Loucy (cell line): ENCODE measurements around the gene ACIN1.

Experiments used
- H2AFZ ChIP-seq: fragments of 200-600 bp; sonication (generic); 2 replicates; pipeline ENCODE4 v1.6.0; 2016; ENCODE audit warnings: antibody characterized with exemption, mild to moderate bottlenecking, low read length, moderate library complexity
- H3F3A ChIP-seq: fragments of 200-600 bp; 2 replicates; pipeline ENCODE4 v1.6.0; 2016; ENCODE audit warnings: antibody characterized with exemption, low read depth, mild to moderate bottlenecking
- H3K27me3 ChIP-seq: fragments of 200-600 bp; sonication (generic); 2 replicates; pipeline ENCODE4 v1.6.1; 2014; ENCODE audit warnings: low read length, mild to moderate bottlenecking; ENCODE audit not compliant: insufficient read depth, poor library complexity, severe bottlenecking
- H3K36me3 ChIP-seq: fragments of 200-600 bp; sonication (generic); 2 replicates; pipeline ENCODE4 v1.6.1; 2016; ENCODE audit warnings: low read length; ENCODE audit not compliant: insufficient read depth
- H3K4me1 ChIP-seq: fragments of 200-600 bp; sonication (generic); 2 replicates; pipeline ENCODE4 v1.5.1; 2014; ENCODE audit warnings: low read length, mild to moderate bottlenecking; ENCODE audit not compliant: insufficient read depth, poor library complexity, severe bottlenecking
- H3K4me2 ChIP-seq: fragments of 200-600 bp; sonication (generic); 2 replicates; pipeline ENCODE4 v1.6.0; 2014; ENCODE audit warnings: antibody characterized with exemption, low read length, low read depth, mild to moderate bottlenecking; ENCODE audit not compliant: poor library complexity, severe bottlenecking
- H3K4me3 ChIP-seq: fragments of 200-600 bp; sonication (generic); 2 replicates; pipeline ENCODE4 v1.5.1; 2014; ENCODE audit warnings: low read length, mild to moderate bottlenecking, mixed read lengths; ENCODE audit not compliant: poor library complexity, severe bottlenecking
- H3K79me2 ChIP-seq: fragments of 200-600 bp; sonication (generic); 2 replicates; pipeline ENCODE4 v1.6.1; 2014; ENCODE audit warnings: low read length; ENCODE audit not compliant: insufficient read depth
- H3K9ac ChIP-seq: fragments of 200-600 bp; sonication (generic); 2 replicates; pipeline ENCODE4 v1.6.0; 2014; ENCODE audit warnings: mild to moderate bottlenecking, low read depth, low read length, moderate library complexity; ENCODE audit not compliant: poor library complexity, severe bottlenecking
- H3K9me2 ChIP-seq: fragments of 200-600 bp; sonication (generic); replicated peaks from 2 replicates; pipeline ENCODE4 v1.6.1; 2016; ENCODE audit warnings: low read depth, low read length, mixed read lengths
- H3K9me3 ChIP-seq: fragments of 200-600 bp; sonication (generic); 2 replicates; pipeline ENCODE4 v1.6.1; 2014; ENCODE audit warnings: mild to moderate bottlenecking, antibody characterized with exemption, low read length, low read depth; ENCODE audit not compliant: insufficient read depth
- H4K20me1 ChIP-seq: fragments of 200-600 bp; sonication (generic); 2 replicates; pipeline ENCODE4 v1.6.0; 2014; ENCODE audit warnings: antibody characterized with exemption, low read length, mild to moderate bottlenecking; ENCODE audit not compliant: insufficient read depth, poor library complexity, severe bottlenecking
- CTCF ChIP-seq: fragments of 200-600 bp; sonication (generic); conservative IDR thresholded peaks from 2 replicates; pipeline ENCODE4 v1.5.1; 2014; ENCODE audit warnings: mild to moderate bottlenecking, antibody characterized with exemption, low read length
- EZH2phosphoT487 ChIP-seq: fragments of 200-600 bp; IDR thresholded peaks from 2 replicates; pipeline ENCODE4 v1.6.1; 2018; ENCODE audit warnings: antibody characterized with exemption, mild to moderate bottlenecking, moderate library complexity, borderline replicate concordance

Gene ACIN1

GRCh38 chr14:23132970-23133369 is 38.0 kb upstream of the ACIN1 start:
- H3K9me2 ChIP-seq = no peaks in the 10 kb centered on the region
- H3K9ac ChIP-seq = no peak overlapping the region
- H3K27me3 ChIP-seq = no peaks in the 10 kb centered on the region
- no peak overlapping the region for H3K4me2 ChIP-seq
- H3K4me3 ChIP-seq = no peak overlapping the region
- H3K9me3 ChIP-seq = no peaks in the 10 kb centered on the region
- no peaks in the 10 kb centered on the region for H3K79me2 ChIP-seq
- no peaks in the 10 kb centered on the region for H3K36me3 ChIP-seq
- H3F3A ChIP-seq = no peaks in the 10 kb centered on the region
- no peaks in the 10 kb centered on the region for H4K20me1 ChIP-seq
- no peak overlapping the region for H2AFZ ChIP-seq
- H3K4me1 ChIP-seq = no peaks in the 10 kb centered on the region
- no peak for TF ChIP-seq CTCF
- no peak for TF ChIP-seq EZH2phosphoT487

- no peak for TF ChIP-seq CTCF
- no peak for TF ChIP-seq EZH2phosphoT487
- H3K36me3 ChIP-seq = no peaks in the 10 kb centered on the region
- no peaks in the 10 kb centered on the region for H3K9me3 ChIP-seq
- H3F3A ChIP-seq = no peaks in the 10 kb centered on the region
- no peak overlapping the region for H2AFZ ChIP-seq
- no peaks in the 10 kb centered on the region for H4K20me1 ChIP-seq
- H3K4me2 ChIP-seq = no peak overlapping the region
- H3K9me2 ChIP-seq = no peaks in the 10 kb centered on the region
- H3K79me2 ChIP-seq = no peaks in the 10 kb centered on the region
- no peaks in the 10 kb centered on the region for H3K4me1 ChIP-seq
- no peak overlapping the region for H3K9ac ChIP-seq
- no peak overlapping the region for H3K4me3 ChIP-seq
- no peaks in the 10 kb centered on the region for H3K27me3 ChIP-seq
Observed at GRCh38 chr14:23131482-23131881, 36.5 kb upstream of the ACIN1 start.

- no peak for TF ChIP-seq EZH2phosphoT487
- no peak for TF ChIP-seq CTCF
- H3K27me3 ChIP-seq = no peaks in the 10 kb centered on the region
- no peaks in the 10 kb centered on the region for H3F3A ChIP-seq
- H3K79me2 ChIP-seq = no peaks in the 10 kb centered on the region
- H3K4me2 ChIP-seq = no peak overlapping the region
- H3K36me3 ChIP-seq = no peaks in the 10 kb centered on the region
- H3K9me3 ChIP-seq = no peaks in the 10 kb centered on the region
- no peaks in the 10 kb centered on the region for H4K20me1 ChIP-seq
- no peaks in the 10 kb centered on the region for H3K9me2 ChIP-seq
- H3K4me1 ChIP-seq = no peaks in the 10 kb centered on the region
- no peak overlapping the region for H2AFZ ChIP-seq
- H3K4me3 ChIP-seq = no peak overlapping the region
- H3K9ac ChIP-seq = no peak overlapping the region
Observed at GRCh38 chr14:23130871-23131270, 35.9 kb upstream of the ACIN1 start.
